ENCODE measurements around the gene DLK2. TPM values are rescaled to one million over a fixed set of nuclear protein-coding genes. Genes with fewer than 3 reads are reported as not detected.
A peak's percentile ranks its signal among the peaks of the same experiment; 100 is the strongest.

The DLK2 gene
- total and polyA plus RNA-seq, 2 of the 13 experiments (the other 11 are each of a cell fraction or from before 2014, with no cell fraction given) = 1.2 to 3.8 TPM

DNA sequence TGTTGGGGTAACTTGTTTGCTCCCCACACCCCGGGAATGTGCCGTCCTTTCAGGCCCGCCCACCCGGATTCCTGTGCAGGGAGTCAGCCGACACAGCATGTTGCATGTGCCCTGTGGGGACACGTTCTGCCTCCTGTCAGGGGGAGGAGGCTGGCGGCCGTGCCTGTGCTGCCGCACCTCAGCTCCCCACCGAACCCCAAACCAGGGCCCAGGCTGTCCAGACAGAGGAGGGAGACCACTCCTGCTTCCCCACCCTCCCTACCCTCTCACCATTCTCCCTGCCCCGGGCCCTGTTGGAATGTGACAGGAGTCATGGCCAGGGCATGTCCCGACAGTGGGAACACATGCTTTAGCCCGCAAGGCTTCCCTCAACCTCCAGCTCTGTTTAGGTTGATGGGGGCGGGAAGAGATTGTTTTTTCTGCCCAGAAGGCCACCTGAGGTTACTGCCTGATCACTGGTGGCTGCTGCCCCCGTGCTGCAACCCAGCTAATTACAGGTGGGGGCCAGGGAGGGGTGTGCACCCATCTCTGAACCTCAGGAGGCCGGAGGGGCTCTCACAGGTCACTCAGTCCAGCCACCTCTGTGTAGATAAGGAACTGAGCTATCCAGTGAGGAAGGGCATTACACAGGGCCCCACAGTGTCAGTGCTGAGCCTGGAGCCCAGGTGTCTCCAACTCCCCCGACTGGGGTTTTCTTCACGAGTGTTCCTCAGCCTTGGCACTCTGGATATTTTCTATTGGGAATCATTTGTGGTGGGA is 41.2 kb upstream of the DLK2 start (continued):
- peak; percentile 72; the same call in 1 of the 2 replicates for TF ChIP-seq CBFB (CRISPR knock-in tag; IDR thresholded peaks at IDR 0.05)
- TF ChIP-seq FOXA3 (CRISPR knock-in tag; IDR thresholded peaks at IDR 0.05) = peak; percentile 38
- peak; percentile 38; the same call in 1 of the 2 replicates for TF ChIP-seq ZNF768 (CRISPR knock-in tag; IDR thresholded peaks at IDR 0.05)
- 0 out of 2 replicates have a peak, but pooled peaks have one; percentile 34 for TF ChIP-seq ZNF543 (CRISPR knock-in tag; IDR thresholded peaks at IDR 0.05)
- peak; percentile 81; the same call in 1 of the 2 replicates for TF ChIP-seq IRF2 (CRISPR knock-in tag; IDR thresholded peaks at IDR 0.05)
- TF ChIP-seq, protein P1, sequence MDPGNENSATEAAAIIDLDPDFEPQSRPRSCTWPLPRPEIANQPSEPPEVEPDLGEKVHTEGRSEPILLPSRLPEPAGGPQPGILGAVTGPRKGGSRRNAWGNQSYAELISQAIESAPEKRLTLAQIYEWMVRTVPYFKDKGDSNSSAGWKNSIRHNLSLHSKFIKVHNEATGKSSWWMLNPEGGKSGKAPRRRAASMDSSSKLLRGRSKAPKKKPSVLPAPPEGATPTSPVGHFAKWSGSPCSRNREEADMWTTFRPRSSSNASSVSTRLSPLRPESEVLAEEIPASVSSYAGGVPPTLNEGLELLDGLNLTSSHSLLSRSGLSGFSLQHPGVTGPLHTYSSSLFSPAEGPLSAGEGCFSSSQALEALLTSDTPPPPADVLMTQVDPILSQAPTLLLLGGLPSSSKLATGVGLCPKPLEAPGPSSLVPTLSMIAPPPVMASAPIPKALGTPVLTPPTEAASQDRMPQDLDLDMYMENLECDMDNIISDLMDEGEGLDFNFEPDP (CRISPR knock-in tag; conservative IDR thresholded peaks at IDR 0.05) = no peak
- TF ChIP-seq, protein P2, sequence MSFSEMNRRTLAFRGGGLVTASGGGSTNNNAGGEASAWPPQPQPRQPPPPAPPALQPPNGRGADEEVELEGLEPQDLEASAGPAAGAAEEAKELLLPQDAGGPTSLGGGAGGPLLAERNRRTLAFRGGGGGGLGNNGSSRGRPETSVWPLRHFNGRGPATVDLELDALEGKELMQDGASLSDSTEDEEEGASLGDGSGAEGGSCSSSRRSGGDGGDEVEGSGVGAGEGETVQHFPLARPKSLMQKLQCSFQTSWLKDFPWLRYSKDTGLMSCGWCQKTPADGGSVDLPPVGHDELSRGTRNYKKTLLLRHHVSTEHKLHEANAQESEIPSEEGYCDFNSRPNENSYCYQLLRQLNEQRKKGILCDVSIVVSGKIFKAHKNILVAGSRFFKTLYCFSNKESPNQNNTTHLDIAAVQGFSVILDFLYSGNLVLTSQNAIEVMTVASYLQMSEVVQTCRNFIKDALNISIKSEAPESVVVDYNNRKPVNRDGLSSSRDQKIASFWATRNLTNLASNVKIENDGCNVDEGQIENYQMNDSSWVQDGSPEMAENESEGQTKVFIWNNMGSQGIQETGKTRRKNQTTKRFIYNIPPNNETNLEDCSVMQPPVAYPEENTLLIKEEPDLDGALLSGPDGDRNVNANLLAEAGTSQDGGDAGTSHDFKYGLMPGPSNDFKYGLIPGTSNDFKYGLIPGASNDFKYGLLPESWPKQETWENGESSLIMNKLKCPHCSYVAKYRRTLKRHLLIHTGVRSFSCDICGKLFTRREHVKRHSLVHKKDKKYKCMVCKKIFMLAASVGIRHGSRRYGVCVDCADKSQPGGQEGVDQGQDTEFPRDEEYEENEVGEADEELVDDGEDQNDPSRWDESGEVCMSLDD (CRISPR knock-in tag; IDR thresholded peaks at IDR 0.05; ENCODE audit: borderline replicate concordance) = peak; percentile 89; the same call in 1 of the 2 replicates
- peak; percentile 58 for TF ChIP-seq SKI (IDR thresholded peaks at IDR 0.05; ENCODE audit: partially characterized antibody)
- TF ChIP-seq, protein P3, sequence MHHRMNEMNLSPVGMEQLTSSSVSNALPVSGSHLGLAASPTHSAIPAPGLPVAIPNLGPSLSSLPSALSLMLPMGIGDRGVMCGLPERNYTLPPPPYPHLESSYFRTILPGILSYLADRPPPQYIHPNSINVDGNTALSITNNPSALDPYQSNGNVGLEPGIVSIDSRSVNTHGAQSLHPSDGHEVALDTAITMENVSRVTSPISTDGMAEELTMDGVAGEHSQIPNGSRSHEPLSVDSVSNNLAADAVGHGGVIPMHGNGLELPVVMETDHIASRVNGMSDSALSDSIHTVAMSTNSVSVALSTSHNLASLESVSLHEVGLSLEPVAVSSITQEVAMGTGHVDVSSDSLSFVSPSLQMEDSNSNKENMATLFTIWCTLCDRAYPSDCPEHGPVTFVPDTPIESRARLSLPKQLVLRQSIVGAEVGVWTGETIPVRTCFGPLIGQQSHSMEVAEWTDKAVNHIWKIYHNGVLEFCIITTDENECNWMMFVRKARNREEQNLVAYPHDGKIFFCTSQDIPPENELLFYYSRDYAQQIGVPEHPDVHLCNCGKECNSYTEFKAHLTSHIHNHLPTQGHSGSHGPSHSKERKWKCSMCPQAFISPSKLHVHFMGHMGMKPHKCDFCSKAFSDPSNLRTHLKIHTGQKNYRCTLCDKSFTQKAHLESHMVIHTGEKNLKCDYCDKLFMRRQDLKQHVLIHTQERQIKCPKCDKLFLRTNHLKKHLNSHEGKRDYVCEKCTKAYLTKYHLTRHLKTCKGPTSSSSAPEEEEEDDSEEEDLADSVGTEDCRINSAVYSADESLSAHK (CRISPR knock-in tag; IDR thresholded peaks at IDR 0.05; ENCODE audit: borderline replicate concordance) = 0 out of 2 replicates have a peak, but pooled peaks have one; percentile 31
- 0 out of 4 replicates have a peak, but pooled peaks of 1 of the 2 experiments have one; percentile 15 for TF ChIP-seq EP300 (IDR thresholded peaks at IDR 0.05; ENCODE audit: low read depth in 2 of 2, low read length in 2 of 2)
- no peak for TF ChIP-seq EP300 (CRISPR knock-in tag; IDR thresholded peaks at IDR 0.05; ENCODE audit: borderline replicate concordance)
- peak; percentile 56; the same call in 1 of the 2 replicates for TF ChIP-seq ZFX (CRISPR knock-in tag; IDR thresholded peaks at IDR 0.05; ENCODE audit: low read depth)
- peak; percentile 59; the same call in 1 of the 2 replicates for TF ChIP-seq BRD4 (CRISPR knock-in tag; IDR thresholded peaks at IDR 0.05)
- TF ChIP-seq KDM3A (CRISPR knock-in tag; IDR thresholded peaks at IDR 0.05; ENCODE audit: low read depth) = peak; percentile 62; the same call in 1 of the 2 replicates
- peak; percentile 49; the same call in 1 of the 2 replicates for TF ChIP-seq SAFB2 (CRISPR knock-in tag; IDR thresholded peaks at IDR 0.05; ENCODE audit: borderline replicate concordance, low read depth)
- TF ChIP-seq HIVEP1 (CRISPR knock-in tag; IDR thresholded peaks at IDR 0.05) = 0 out of 2 replicates have a peak, but pooled peaks have one; percentile 25
- no peak for TF ChIP-seq MYNN (CRISPR knock-in tag; IDR thresholded peaks at IDR 0.05; ENCODE audit: low read depth)
- TF ChIP-seq, protein P4, sequence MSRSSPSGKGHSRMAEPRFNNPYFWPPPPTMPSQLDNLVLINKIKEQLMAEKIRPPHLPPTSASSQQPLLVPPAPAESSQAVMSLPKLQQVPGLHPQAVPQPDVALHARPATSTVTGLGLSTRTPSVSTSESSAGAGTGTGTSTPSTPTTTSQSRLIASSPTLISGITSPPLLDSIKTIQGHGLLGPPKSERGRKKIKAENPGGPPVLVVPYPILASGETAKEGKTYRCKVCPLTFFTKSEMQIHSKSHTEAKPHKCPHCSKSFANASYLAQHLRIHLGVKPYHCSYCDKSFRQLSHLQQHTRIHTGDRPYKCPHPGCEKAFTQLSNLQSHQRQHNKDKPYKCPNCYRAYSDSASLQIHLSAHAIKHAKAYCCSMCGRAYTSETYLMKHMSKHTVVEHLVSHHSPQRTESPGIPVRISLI (CRISPR knock-in tag; IDR thresholded peaks at IDR 0.05; ENCODE audit: borderline replicate concordance) = peak; percentile 96
- peak; percentile 26 for TF ChIP-seq RBM22 (optimal IDR thresholded peaks at IDR 0.05; ENCODE audit: low read length)
- TF ChIP-seq TAF1 (CRISPR knock-in tag; IDR thresholded peaks at IDR 0.05) = peak; percentile 12; the same call in 1 of the 2 replicates
- TF ChIP-seq ZNF792 (CRISPR knock-in tag; IDR thresholded peaks at IDR 0.05) = 0 out of 2 replicates have a peak, but pooled peaks have one; percentile 45
